GM12878 (cell line): ENCODE data around the gene CLECL1. TPM values are rescaled to one million over a fixed set of nuclear protein-coding genes. Genes with fewer than 3 reads are reported as not detected.
A peak's percentile ranks its signal among the peaks of the same experiment; 100 is the strongest.

Experiments used
- BCL11A ChIP-seq: IDR thresholded peaks from 2 replicates; pipeline ENCODE4 v1.6.1; 2011; ENCODE audit warnings: low read depth, low read length
- CUX1 ChIP-seq: IDR thresholded peaks from 2 replicates; pipeline ENCODE4 v1.6.1; 2012; ENCODE audit warnings: improper control_type of control experiment, low read depth, low read length; ENCODE audit not compliant: insufficient replicate concordance
- EP300 ChIP-seq, 2 experiments: fragments of 150-350 bp in 1 of 2; IDR thresholded peaks; 2 replicates each; pipeline ENCODE4 v1.6.1; 2011 to 2012; ENCODE audit warnings: low read depth in 2 of 2, low read length in 2 of 2, borderline replicate concordance in 1 of 2, improper control_type of control experiment in 1 of 2, inconsistent platforms in 1 of 2; ENCODE audit not compliant: control insufficient read depth in 1 of 2
- HDAC6 ChIP-seq: fragments of 200-600 bp; sonication (generic); IDR thresholded peaks from one replicate; pipeline ENCODE4 v1.8.0; 2017; ENCODE audit warnings: antibody characterized with exemption; ENCODE audit not compliant: unreplicated experiment
- IKZF1 ChIP-seq: fragments of 450-650 bp; conservative IDR thresholded peaks from 2 replicates; pipeline ENCODE4 v1.6.1; 2017; ENCODE audit warnings: antibody characterized with exemption, mild to moderate bottlenecking
- IRF3 ChIP-seq: fragments of 450-650 bp; IDR thresholded peaks from 2 replicates; pipeline ENCODE4 v1.6.1; 2014; ENCODE audit warnings: mild to moderate bottlenecking
- JUND ChIP-seq: IDR thresholded peaks from 2 replicates; pipeline ENCODE4 v1.6.1; 2012; ENCODE audit warnings: low read depth, mild to moderate bottlenecking, low read length, improper control_type of control experiment, moderate library complexity
- KDM1A ChIP-seq: fragments of 200-600 bp; sonication (generic); IDR thresholded peaks from 2 replicates; pipeline ENCODE4 v1.6.1; 2016; ENCODE audit warnings: borderline replicate concordance
- MTA3 ChIP-seq: IDR thresholded peaks from 2 replicates; pipeline ENCODE4 v1.6.1; 2012; ENCODE audit warnings: low read length, inconsistent platforms, borderline replicate concordance
- NFIC ChIP-seq: IDR thresholded peaks from 2 replicates; pipeline ENCODE4 v1.6.1; 2012; ENCODE audit warnings: low read depth, mild to moderate bottlenecking, inconsistent platforms, low read length, moderate library complexity
- NFXL1 ChIP-seq: fragments of 450-650 bp; IDR thresholded peaks from 2 replicates; pipeline ENCODE4 v1.6.1; 2017; ENCODE audit warnings: antibody characterized with exemption, mild to moderate bottlenecking, borderline replicate concordance
- PAX8 ChIP-seq: fragments of 450-650 bp; IDR thresholded peaks from 2 replicates; pipeline ENCODE4 v1.6.1; 2017; ENCODE audit warnings: mild to moderate bottlenecking, moderate library complexity
- SMC3 ChIP-seq: IDR thresholded peaks from 2 replicates; pipeline ENCODE4 v1.6.1; 2011; ENCODE audit warnings: low read length, improper control_type of control experiment, borderline replicate concordance
- STAT1 ChIP-seq: fragments of 450-650 bp; conservative IDR thresholded peaks from 2 replicates; pipeline ENCODE4 v1.6.1; 2014; ENCODE audit warnings: antibody characterized with exemption, mild to moderate bottlenecking
- USF2 ChIP-seq: IDR thresholded peaks from 2 replicates; pipeline ENCODE4 v1.6.1; 2011; ENCODE audit warnings: low read depth, low read length, improper control_type of control experiment, borderline replicate concordance
- WRNIP1 ChIP-seq: IDR thresholded peaks from 2 replicates; pipeline ENCODE4 v1.6.1; 2011; ENCODE audit warnings: low read depth, low read length, improper control_type of control experiment, borderline replicate concordance
- ZBTB11 ChIP-seq: fragments of 450-650 bp; formaldehyde crosslinking; IDR thresholded peaks from 2 replicates; pipeline ENCODE4 v1.5.0; 2022; ENCODE audit warnings: mild to moderate bottlenecking, missing genetic modification characterization
- ZNF217 ChIP-seq: fragments of 450-650 bp; IDR thresholded peaks from 2 replicates; pipeline ENCODE4 v1.6.1; 2017; ENCODE audit warnings: antibody characterized with exemption, mild to moderate bottlenecking
- ZNF274 ChIP-seq: IDR thresholded peaks from one replicate; pipeline ENCODE4 v1.8.0; 2011; ENCODE audit not compliant: insufficient read length, insufficient read depth
- ZNF622 ChIP-seq: fragments of 450-650 bp; IDR thresholded peaks from 2 replicates; pipeline ENCODE4 v1.6.1; 2017; ENCODE audit warnings: mild to moderate bottlenecking, inconsistent platforms
- polyA plus RNA-seq, 11 experiments: library from polyadenylated mRNA; depleted of rRNA in 4 of 11; unstranded in 6 of 11; stranded (reverse) in 5 of 11; fragments of >200 nt; fragmentation: Nextera tagmentation in 4 of 11; fragmentation: Illumina TruSeq in 1 of 11; extraction: Ambion mirVana in 4 of 11; extraction: Trizol in 1 of 11; gene quantifications; 1 replicate in 1 of 11; 2 replicates in 10 of 11; pipeline versions ENCODE4 v1.2.1 to v1.2.3, GENCODE V29; 2011 to 2016; ENCODE audit warnings: inconsistent platforms in 2 of 11, missing spikeins in 2 of 11, low read depth in 1 of 11
- total RNA-seq, 4 experiments: library from RNA; depleted of rRNA in 3 of 4; stranded (reverse); fragments of >200 nt in 3 of 4; fragmentation: Illumina TruSeq in 1 of 4; extraction: Trizol in 1 of 4; gene quantifications; 2 replicates each; pipeline versions ENCODE4 v1.2.1 to v1.2.3, GENCODE V29; 2013 to 2021

The CLECL1 gene
- total and polyA plus RNA-seq, 10 of the 15 experiments (the other 5 are each of a cell fraction or from before 2014, with no cell fraction given) = 4.6 to 56.5 (median 46.4) TPM

- no peak for TF ChIP-seq JUND
- TF ChIP-seq BCL11A = peak; percentile 35
- no peak for TF ChIP-seq MTA3
- TF ChIP-seq IRF3 = no peak
- TF ChIP-seq EP300 (IDR thresholded peaks at IDR 0.05; ENCODE audit: borderline replicate concordance in 1 of 2, control insufficient read depth in 1 of 2, low read depth in 2 of 2, low read length in 2 of 2) = peak; percentile 62 to 68; a peak in 3 of 4 replicates
- no peak for TF ChIP-seq ZNF622
- peak; percentile 44 for TF ChIP-seq HDAC6
- no peak for TF ChIP-seq SMC3
- 0 out of 2 replicates have a peak, but pooled peaks have one; percentile 11 for TF ChIP-seq ZBTB11
- 0 out of 2 replicates have a peak, but pooled peaks have one; percentile 79 for TF ChIP-seq WRNIP1
- TF ChIP-seq IKZF1 = peak; percentile 96
- no peak for TF ChIP-seq PAX8
- no peak for TF ChIP-seq USF2
- no peak for TF ChIP-seq CUX1
- no peak for TF ChIP-seq KDM1A
- no peak for TF ChIP-seq ZNF274
- TF ChIP-seq STAT1 = no peak
- peak; percentile 56; the same call in 1 of the 2 replicates for TF ChIP-seq ZNF217
- peak; percentile 81 for TF ChIP-seq NFIC
- no peak for TF ChIP-seq NFXL1
Observed at GRCh38 chr12:9760699-9761418, 28.0 kb upstream of the CLECL1 start, which contains the start of gene CD69 (continued).
